HepG2 (cell line): ENCODE data around the gene DOCK10. TPM values are rescaled to one million over a fixed set of nuclear protein-coding genes. Genes with fewer than 3 reads are reported as not detected.

Source experiments
- ATAC-seq: fragments of 200-7000 bp; cut with Tn5 transposase; 3 replicates; pipeline ENCODE4 v1.9.1; 2020; ENCODE audit warnings: mild to moderate bottlenecking, moderate library complexity
- BruUV-seq: library from RNA; stranded (reverse); fragments of 400-500 nt; replicated peaks from 2 replicates; lab custom pipeline; 2021; lab: Mats Ljungman, UMichigan
- CTCF ChIA-PET: fragments of 300-600 bp; formaldehyde crosslinking; extraction: SDS; loops from one replicate; lab custom pipeline; 2021; ENCODE audit warnings: low total read pairs, inconsistent platforms, low intra/inter-chr PET ratio; lab: Yijun Ruan, JAX
- POLR2A ChIA-PET: fragments of 350-600 bp; sonication (Branson Sonifier 250); formaldehyde crosslinking; loops from one replicate; lab custom pipeline; 2020; ENCODE audit warnings: antibody characterized with exemption, inconsistent platforms; lab: Yijun Ruan, JAX
- DNase-seq: peaks from one replicate; pipeline ENCODE4 v3.0.0-alpha.2; 2015; ENCODE audit warnings: low spot score
- FAIRE-seq: peaks from 3 replicates; lab custom pipeline; 2011; peaks lifted over from hg19 to GRCh38; lab: Jason Lieb, UNC
- H2AFZ ChIP-seq: one replicate; pipeline ENCODE4 v1.6.1; 2011; ENCODE audit warnings: low read length, inconsistent platforms
- H3K27ac ChIP-seq: fragments of 300-600 bp; 3 replicates; pipeline ENCODE4 v1.8.0; 2011; ENCODE audit warnings: mixed run types, mild to moderate bottlenecking, mixed read lengths, low read length, inconsistent platforms; ENCODE audit not compliant: insufficient read depth; ENCODE audit errors: extremely low read length
- H3K27me3 ChIP-seq, 2 experiments: fragments of 200-600 bp in 1 of 2; 2 replicates in 1 of 2; 3 replicates in 1 of 2; pipeline versions ENCODE4 v1.6.0 to v1.8.0; 2011; ENCODE audit warnings: low read length in 2 of 2, mild to moderate bottlenecking in 2 of 2, moderate library complexity in 2 of 2, inconsistent platforms in 1 of 2; ENCODE audit not compliant: insufficient read depth in 2 of 2, control insufficient read depth in 1 of 2
- H3K36me3 ChIP-seq, 2 experiments: fragments of 200-600 bp in 1 of 2; replicated peaks in 1 of 2; 2 replicates in 1 of 2; 3 replicates in 1 of 2; pipeline versions ENCODE4 v1.5.1 to v1.8.0; 2011; ENCODE audit warnings: low read length in 2 of 2, inconsistent platforms in 1 of 2; ENCODE audit not compliant: insufficient read depth in 2 of 2, control insufficient read depth in 1 of 2
- H3K4me1 ChIP-seq: 2 replicates; pipeline ENCODE4 v1.5.1; 2012; ENCODE audit warnings: low read length, inconsistent platforms; ENCODE audit not compliant: insufficient read depth
- H3K4me2 ChIP-seq: 2 replicates; pipeline ENCODE4 v1.6.0; 2011; ENCODE audit warnings: low read depth, low read length, inconsistent platforms
- H3K4me3 ChIP-seq, 3 experiments: fragments of 200-600 bp in 1 of 3; sonication (generic), shearing (Covaris generic) in 1 of 3; replicated peaks in 1 of 3; 2 replicates each; pipeline ENCODE4 v1.5.1; 2011 to 2016; ENCODE audit warnings: low read length in 3 of 3, inconsistent platforms in 2 of 3, low read depth in 2 of 3, mild to moderate bottlenecking in 2 of 3, control low read depth in 1 of 3, mixed read lengths in 1 of 3; ENCODE audit not compliant: insufficient read depth in 1 of 3
- H3K79me2 ChIP-seq: one replicate; pipeline ENCODE4 v1.6.1; 2011; ENCODE audit warnings: low read length, inconsistent platforms; ENCODE audit not compliant: insufficient read depth
- H3K9ac ChIP-seq: 2 replicates; pipeline ENCODE4 v1.6.0; 2011; ENCODE audit warnings: mild to moderate bottlenecking, low read depth, low read length, inconsistent platforms; ENCODE audit not compliant: insufficient read depth
- H3K9me3 ChIP-seq: 2 replicates; pipeline ENCODE4 v1.5.1; 2012; ENCODE audit warnings: mild to moderate bottlenecking, low read length
- H4K20me1 ChIP-seq: 2 replicates; pipeline ENCODE4 v1.6.0; 2011; ENCODE audit warnings: inconsistent platforms, mild to moderate bottlenecking, low read length, moderate library complexity; ENCODE audit not compliant: insufficient read depth
- CAMTA2 ChIP-seq: sonication (generic); formaldehyde crosslinking; IDR thresholded peaks from 2 replicates; pipeline ENCODE4 v1.4.0; 2020; ENCODE audit warnings: mild to moderate bottlenecking, missing genetic modification reagents, borderline replicate concordance
- CENPX ChIP-seq: sonication (generic); formaldehyde crosslinking; IDR thresholded peaks from 2 replicates; pipeline ENCODE4 v1.9.0; 2021; ENCODE audit warnings: mild to moderate bottlenecking, missing genetic modification reagents, moderate library complexity
- FOXC1 ChIP-seq: sonication (generic); formaldehyde crosslinking; IDR thresholded peaks from 2 replicates; pipeline ENCODE4 v1.8.0; 2022; ENCODE audit warnings: mild to moderate bottlenecking, missing genetic modification reagents, borderline replicate concordance
- HNF4A ChIP-seq: sonication (generic); formaldehyde crosslinking; IDR thresholded peaks from 2 replicates; pipeline ENCODE4 v1.4.0; 2020; ENCODE audit warnings: missing genetic modification reagents
- HNF4G ChIP-seq, 2 experiments: sonication (generic) in 1 of 2; formaldehyde crosslinking in 1 of 2; IDR thresholded peaks; 2 replicates each; pipeline versions ENCODE4 v1.4.0 to v1.6.1; 2011 to 2020; ENCODE audit warnings: borderline replicate concordance in 2 of 2, low read depth in 2 of 2, mild to moderate bottlenecking in 2 of 2, low read length in 1 of 2, missing genetic modification reagents in 1 of 2, moderate library complexity in 1 of 2
- HNRNPL ChIP-seq: fragments of 200-400 bp; formaldehyde crosslinking; IDR thresholded peaks from 2 replicates; pipeline ENCODE4 v1.6.1; 2017; ENCODE audit warnings: mild to moderate bottlenecking, low read depth, low read length
- JUN ChIP-seq: sonication (generic); formaldehyde crosslinking; IDR thresholded peaks from 2 replicates; pipeline ENCODE4 v1.4.0; 2020; ENCODE audit warnings: mild to moderate bottlenecking, missing genetic modification reagents
- NR0B2 ChIP-seq: sonication (generic); formaldehyde crosslinking; IDR thresholded peaks from 2 replicates; pipeline ENCODE4 v1.4.0; 2020; ENCODE audit warnings: mild to moderate bottlenecking, missing genetic modification reagents
- PTBP1 ChIP-seq: fragments of 200-400 bp; formaldehyde crosslinking; IDR thresholded peaks from 2 replicates; pipeline ENCODE4 v1.6.1; 2018; ENCODE audit warnings: low read length, low read depth; ENCODE audit not compliant: poor library complexity, severe bottlenecking
- SALL2 ChIP-seq: sonication (generic); formaldehyde crosslinking; IDR thresholded peaks from 2 replicates; pipeline ENCODE4 v1.8.1; 2023; ENCODE audit warnings: mild to moderate bottlenecking, missing genetic modification reagents, inconsistent platforms
- SIN3A ChIP-seq: IDR thresholded peaks from 2 replicates; pipeline ENCODE4 v1.6.1; 2011; ENCODE audit warnings: low read depth, mild to moderate bottlenecking, control low read depth, low read length, borderline replicate concordance
- SRF ChIP-seq: IDR thresholded peaks from 2 replicates; pipeline ENCODE4 v1.6.1; 2011; ENCODE audit warnings: mild to moderate bottlenecking, low read depth, low read length, moderate library complexity
- ZFAT ChIP-seq: sonication (generic); formaldehyde crosslinking; conservative IDR thresholded peaks from 2 replicates; pipeline ENCODE4 v1.8.1; 2023; ENCODE audit warnings: missing genetic modification reagents, inconsistent platforms
- ZFP37 ChIP-seq: sonication (generic); formaldehyde crosslinking; IDR thresholded peaks from 2 replicates; pipeline ENCODE4 v1.4.0; 2020; ENCODE audit warnings: missing genetic modification reagents, borderline replicate concordance
- ZNF276 ChIP-seq: sonication (generic); formaldehyde crosslinking; IDR thresholded peaks from 2 replicates; pipeline ENCODE4 v1.4.0; 2020; ENCODE audit warnings: mild to moderate bottlenecking, low read depth, missing genetic modification reagents
- ZNF354B ChIP-seq: sonication (generic); formaldehyde crosslinking; IDR thresholded peaks from 2 replicates; pipeline ENCODE4 v1.8.0; 2022; ENCODE audit warnings: mild to moderate bottlenecking, missing genetic modification reagents
- ZNF552 ChIP-seq: sonication (generic); formaldehyde crosslinking; IDR thresholded peaks from 2 replicates; pipeline ENCODE4 v1.9.0; 2022; ENCODE audit warnings: missing genetic modification reagents, mild to moderate bottlenecking, borderline replicate concordance
- ZNF761 ChIP-seq: sonication (generic); formaldehyde crosslinking; conservative IDR thresholded peaks from 2 replicates; pipeline ENCODE4 v1.4.0; 2020; ENCODE audit warnings: mild to moderate bottlenecking, missing genetic modification reagents
- WGBS: methylation state at CpG from one replicate; pipeline ENCODE4 v1.1.6; 2017; ENCODE audit warnings: low lambda C conversion rate; 5-methylcytosine and 5-hydroxymethylcytosine counted together
- in situ Hi-C: cut with HindIII; loops from 2 replicates; pipeline ENCODE4 v1.10.0; 2017; ENCODE audit warnings: low pct_unique_long_range_greater_than_20kb; ENCODE audit not compliant: extremely low pct_ligation_motif_present
- intact Hi-C: fragments of 100-400 bp; cut with micrococcal nuclease; formaldehyde crosslinking; loops from one replicate; pipeline ENCODE4 v1.10.0; 2022; ENCODE audit not compliant: unreplicated experiment
- polyA plus RNA-seq, 8 experiments: library from polyadenylated mRNA; depleted of rRNA in 3 of 8; stranded (reverse) in 7 of 8; unstranded in 1 of 8; fragments of >200 nt; fragmentation: Illumina TruSeq in 4 of 8; extraction: Trizol in 4 of 8; gene quantifications; 2 replicates each; pipeline versions ENCODE4 v1.2.1 to v1.2.3, GENCODE V29; 2011 to 2016; ENCODE audit warnings: low read depth in 4 of 8, missing spikeins in 1 of 8, mixed read lengths in 1 of 8; ENCODE audit not compliant: insufficient read depth in 1 of 8
- total RNA-seq, 5 experiments: library from RNA; depleted of rRNA; stranded (reverse); fragments of >200 nt; fragmentation: Illumina TruSeq; extraction: Trizol; gene quantifications; 2 replicates each; pipeline ENCODE4 v1.2.3, GENCODE V29; 2016; ENCODE audit warnings: low read depth in 1 of 5

Gene DOCK10
- total and polyA plus RNA-seq, 2 of the 13 experiments (the other 11 are each of a cell fraction or from before 2014, with no cell fraction given) = not detected

- Histone ChIP-seq H3K36me3 (no peaks in the 10 kb centered on the region), H3K79me2 (no peaks in the 10 kb centered on the region), H3K4me2 (no peak overlapping the region), H3K4me3 (no peak overlapping the region), H3K27ac (no peak overlapping the region), H3K4me1 (no peaks in the 10 kb centered on the region), H2AFZ (no peak overlapping the region), H4K20me1 (no peaks in the 10 kb centered on the region), H3K27me3 (peaks cover 0 to 35% of the 10 kb centered on the region in 2 experiments; a peak in 3 of 5 replicates), H3K9ac (no peak overlapping the region), H3K9me3 (no peaks in the 10 kb centered on the region)
- TF ChIP-seq ZNF354B (CRISPR knock-in tag) (no peak), ZNF552 (CRISPR knock-in tag) (no peak), NR0B2 (no peak), PTBP1 (no peak), HNF4G (IDR thresholded peaks at IDR 0.05; ENCODE audit: borderline replicate concordance, low read depth, low read length) (no peak), HNF4G (CRISPR knock-in tag; IDR thresholded peaks at IDR 0.05; ENCODE audit: borderline replicate concordance, low read depth) (no peak), ZNF276 (no peak), ZNF761 (CRISPR knock-in tag) (no peak), HNF4A (CRISPR knock-in tag) (no peak), SRF (no peak), ZFP37 (CRISPR knock-in tag) (no peak), SALL2 (CRISPR knock-in tag) (no peak), FOXC1 (CRISPR knock-in tag) (no peak), CAMTA2 (CRISPR knock-in tag) (no peak), ZFAT (CRISPR knock-in tag) (no peak), JUN (CRISPR knock-in tag) (no peak), CENPX (CRISPR knock-in tag) (no peak), HNRNPL (no peak), SIN3A (no peak)
- in situ Hi-C loops = no loop called here
- ChIA-PET CTCF (no interaction called here), POLR2A (no interaction called here)
- intact Hi-C loops = no loop called here
- ATAC-seq (no peak), FAIRE-seq (no peak), DNase-seq (no peak)
- WGBS = 21% methylated on average over 9 of the region's 9 CpGs
- no TSS peak for BruUV-seq
Observed at GRCh38 chr2:225040856-225041206, 1.4 kb downstream of the DOCK10 start.
